Vagina (tissue), 2 donors: ENCODE results near the gene RNF115. TPM values are rescaled to one million over a fixed set of nuclear protein-coding genes. Genes with fewer than 3 reads are reported as not detected.
"Not testable (repeated sequence)": the region's sequence is repeated elsewhere in the genome, so short reads cannot be mapped to it uniquely, and the experiment has no call there.

Experiments
- DNase-seq, 2 donors: peaks; one replicate each; pipeline ENCODE4 v3.0.0-alpha.2; 2017; ENCODE audit errors: extremely low spot score in 2 of 2
- H3K27ac ChIP-seq: fragments of 200-600 bp; sonication (generic); one replicate; pipeline ENCODE4 v1.5.1; 2019
- H3K27me3 ChIP-seq: fragments of 200-600 bp; sonication (generic); one replicate; pipeline ENCODE4 v1.5.1; 2019
- H3K36me3 ChIP-seq, 2 donors: fragments of 200-600 bp; sonication (generic); one replicate each; pipeline ENCODE4 v1.5.1; 2017 to 2019
- H3K4me1 ChIP-seq: fragments of 200-600 bp; sonication (generic); one replicate; pipeline ENCODE4 v1.5.1; 2019
- H3K4me3 ChIP-seq, 2 donors: fragments of 200-600 bp; sonication (generic); 1 replicate in 1 of 2; 2 replicates in 1 of 2; pipeline ENCODE4 v1.5.1; 2016 to 2019
- H3K9me3 ChIP-seq: fragments of 200-600 bp; sonication (generic); one replicate; pipeline ENCODE4 v1.5.1; 2019
- CTCF ChIP-seq, 3 experiments: fragments of 450-650 bp in 2 of 3; fragments of 200-600 bp in 1 of 3; sonication (generic) in 1 of 3; IDR thresholded peaks; one replicate each; pipeline ENCODE4 v1.5.1; 2017 to 2019; ENCODE audit warnings: antibody characterized with exemption in 3 of 3, mild to moderate bottlenecking in 2 of 3, moderate library complexity in 2 of 3
- POLR2A ChIP-seq, 2 donors: fragments of 450-650 bp; IDR thresholded peaks; one replicate each; pipeline ENCODE4 v1.6.1; 2017; ENCODE audit warnings: antibody characterized with exemption in 2 of 2, mild to moderate bottlenecking in 2 of 2, moderate library complexity in 2 of 2
- POLR2AphosphoS5 ChIP-seq, 2 donors: sonication (generic); formaldehyde crosslinking; IDR thresholded peaks; one replicate each; pipeline ENCODE4 v1.9.0; 2017; ENCODE audit warnings: antibody characterized with exemption in 2 of 2, mild to moderate bottlenecking in 2 of 2, low read depth in 1 of 2; ENCODE audit not compliant: insufficient read depth in 1 of 2
- intact Hi-C: fragments of 100-400 bp; cut with DNase I; formaldehyde crosslinking; loops from one replicate; pipeline ENCODE4 v1.15.1; 2023
- total RNA-seq: library from RNA; depleted of rRNA; stranded (reverse); fragments of >200 nt; gene quantifications from one replicate; pipeline ENCODE4 v1.2.3, GENCODE V29; 2016

Gene RNF115
- total RNA-seq, 1 donor from 2014 or later: 16.2 TPM

- no peaks in the 10 kb centered on the region for H3K9me3 ChIP-seq
- intact Hi-C loops: no loop called here
- H3K4me1 ChIP-seq: peaks cover 19% of the 10 kb centered on the region
- no peaks in the 10 kb centered on the region for H3K27me3 ChIP-seq
- no peak for DNase-seq
- peak overlapping the region; percentile 45 to 63 for H3K4me3 ChIP-seq
- TF ChIP-seq CTCF (IDR thresholded peaks at IDR 0.05) (no peak), POLR2A (IDR thresholded peaks at IDR 0.05) (no peak), POLR2AphosphoS5 (IDR thresholded peaks at IDR 0.05; ENCODE audit: insufficient read depth in 1 of 2, low read depth in 1 of 2) (no peak)
- peaks cover 0 to 50% of the 10 kb centered on the region in 2 donors for H3K36me3 ChIP-seq
- peak overlapping the region; percentile 89 for H3K27ac ChIP-seq
Measured at GRCh38 chr1:145845144-145845513, 21.2 kb upstream of the RNF115 start.

- H3K27me3 ChIP-seq: no peaks in the 10 kb centered on the region
- H3K27ac ChIP-seq: no peak overlapping the region
- TF ChIP-seq CTCF (IDR thresholded peaks at IDR 0.05): no peak
- TF ChIP-seq POLR2A (IDR thresholded peaks at IDR 0.05): no peak
- TF ChIP-seq POLR2AphosphoS5 (IDR thresholded peaks at IDR 0.05; ENCODE audit: insufficient read depth in 1 of 2, low read depth in 1 of 2): no peak
- no peak for DNase-seq
- H3K4me3 ChIP-seq: no peak overlapping the region
- peaks cover 19% of the 10 kb centered on the region for H3K4me1 ChIP-seq
- intact Hi-C loops: no loop called here
- peaks cover 0 to 51% of the 10 kb centered on the region in 2 donors for H3K36me3 ChIP-seq
- no peaks in the 10 kb centered on the region for H3K9me3 ChIP-seq
Measured at GRCh38 chr1:145843031-145843430, 19.1 kb upstream of the RNF115 start.

GRCh38 chr1:145837656-145838055, 13.8 kb upstream of the RNF115 start:
- H3K4me1 ChIP-seq: no peaks in the 10 kb centered on the region
- no peak for DNase-seq
- H3K9me3 ChIP-seq: no peaks in the 10 kb centered on the region
- intact Hi-C loops: loop anchor here (5.0 kb wide), 1 partner anchor 185 kb away; the partner anchor contains the start of gene HJV
- H3K27me3 ChIP-seq: no peaks in the 10 kb centered on the region
- H3K4me3 ChIP-seq: no peak overlapping the region
- TF ChIP-seq CTCF (IDR thresholded peaks at IDR 0.05) (no peak), POLR2AphosphoS5 (IDR thresholded peaks at IDR 0.05; ENCODE audit: insufficient read depth in 1 of 2, low read depth in 1 of 2) (no peak), POLR2A (IDR thresholded peaks at IDR 0.05) (no peak)
- peaks cover 3 to 98% of the 10 kb centered on the region in 2 donors for H3K36me3 ChIP-seq
- H3K27ac ChIP-seq: no peak overlapping the region

- DNase-seq, H3K4me1 ChIP-seq, H3K27me3 ChIP-seq, intact Hi-C loops, H3K9me3 ChIP-seq, H3K27ac ChIP-seq, H3K4me3 ChIP-seq: not testable (repeated sequence)
- peaks cover 10 to 93% of the 10 kb centered on the region in 2 donors for H3K36me3 ChIP-seq
Measured at GRCh38 chr1:145830810-145831209, 6.9 kb upstream of the RNF115 start.

GRCh38 chr1:145828367-145829026, 4.6 kb upstream of the RNF115 start:
- TF ChIP-seq CTCF (IDR thresholded peaks at IDR 0.05) (no peak), POLR2A (IDR thresholded peaks at IDR 0.05) (no peak), POLR2AphosphoS5 (IDR thresholded peaks at IDR 0.05; ENCODE audit: insufficient read depth in 1 of 2, low read depth in 1 of 2) (no peak)
- intact Hi-C loops: no loop called here
- Histone ChIP-seq H3K4me1 (peaks cover 19% of the 10 kb centered on the region), H3K27me3 (no peaks in the 10 kb centered on the region), H3K27ac (no peak overlapping the region), H3K4me3 (no peak overlapping the region), H3K36me3 (peaks cover 7 to 70% of the 10 kb centered on the region in 2 donors), H3K9me3 (no peaks in the 10 kb centered on the region)
- DNase-seq: no peak
